RPMI7951 (cell line): ENCODE data around the gene RFPL1. TPM values are rescaled to one million over a fixed set of nuclear protein-coding genes. Genes with fewer than 3 reads are reported as not detected.
A peak's percentile ranks its signal among the peaks of the same experiment; 100 is the strongest.

Experiments
- DNase-seq: peaks from one replicate; pipeline ENCODE4 v3.0.0-alpha.2; 2012; ENCODE audit warnings: low read depth
- total RNA-seq: library from RNA; depleted of rRNA; stranded (reverse); fragments of >200 nt; shearing (Covaris generic); gene quantifications from 2 replicates; pipeline ENCODE4 v1.2.3, GENCODE V29; 2014

The RFPL1 gene
- total RNA-seq, 1 experiment from 2014 or later, result not detected

DNA sequence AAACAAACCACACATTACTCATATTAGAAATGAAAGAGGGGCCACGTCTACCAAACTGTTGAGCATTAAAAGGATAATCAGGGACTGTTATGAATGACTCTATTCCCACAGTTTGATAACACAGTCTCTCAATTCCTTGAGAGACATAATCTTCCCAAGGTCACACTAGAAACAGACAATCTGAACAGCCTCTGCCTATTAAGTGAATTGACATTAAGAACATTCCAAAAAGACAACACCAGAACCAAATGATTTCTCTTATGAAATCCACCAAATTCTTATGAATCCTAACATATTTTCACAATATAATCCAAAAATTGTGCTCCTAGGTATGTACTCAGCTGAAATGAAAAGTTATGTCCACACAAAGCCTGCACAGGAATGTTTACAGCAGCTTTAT lies 4.6 kb downstream of the RFPL1 start:
- DNase-seq, result no peak

DNA sequence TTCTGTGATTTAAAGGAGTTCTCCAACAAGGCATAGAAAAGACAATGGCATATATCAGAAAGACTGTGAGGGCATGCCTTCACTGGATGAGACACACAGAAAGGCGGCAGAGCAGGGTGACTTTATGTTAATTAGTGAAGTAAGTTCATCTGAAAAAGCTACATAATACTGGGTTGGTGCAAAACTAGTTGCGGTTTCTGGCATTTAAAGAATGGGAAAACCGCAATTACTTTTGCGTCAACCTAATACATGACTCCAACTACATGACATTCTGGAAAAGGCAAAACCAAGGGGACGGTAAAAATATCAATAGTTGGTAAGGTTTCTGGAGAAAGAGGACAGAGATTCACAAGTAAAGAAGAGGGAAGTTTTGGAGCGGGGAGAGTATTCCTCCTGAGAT lies 5.1 kb downstream of the RFPL1 start:
- peak; percentile 23 for DNase-seq

DNA sequence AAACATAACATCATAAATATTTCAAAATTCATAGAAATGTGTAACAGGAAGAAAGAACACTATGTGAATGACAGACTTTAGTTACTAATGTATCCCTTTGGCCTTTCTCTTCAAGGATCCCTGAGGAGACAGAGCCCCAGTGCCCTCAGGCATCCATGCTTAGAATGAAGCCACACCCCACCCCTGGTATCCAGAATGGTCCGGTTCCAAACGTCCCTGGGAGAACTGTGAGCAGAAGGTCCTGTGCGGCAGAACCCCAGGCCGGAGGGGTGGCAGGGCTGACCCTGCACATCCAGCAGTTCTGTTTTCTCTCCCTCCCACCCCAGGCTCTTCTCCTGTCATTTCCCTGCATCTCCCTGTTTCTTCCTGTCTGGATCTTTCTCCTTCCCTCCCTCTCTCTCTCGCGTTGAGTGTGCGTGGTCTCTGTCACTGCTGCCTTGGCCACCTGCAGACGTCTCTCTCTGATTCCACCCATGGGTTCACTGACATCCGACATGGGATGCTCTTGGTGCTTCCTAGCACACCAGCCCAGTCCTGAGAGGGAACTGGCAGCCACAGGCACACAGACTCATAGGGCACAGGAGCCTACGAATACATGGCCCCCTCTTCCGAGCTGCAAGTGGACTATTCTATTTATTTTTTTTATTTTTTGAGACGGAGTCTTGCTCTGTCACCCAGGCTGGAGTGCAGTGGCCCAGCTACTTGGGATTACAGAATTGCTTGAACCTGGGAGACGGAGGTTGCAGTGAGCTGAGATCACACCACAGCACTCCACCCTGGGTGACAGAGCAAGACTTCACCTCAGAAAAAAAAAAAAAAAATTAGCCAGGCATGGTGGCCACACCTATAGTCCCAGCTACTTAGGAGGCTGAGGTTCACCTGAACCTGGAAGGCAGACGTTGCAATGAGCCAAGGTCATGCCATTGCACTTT lies 5.7 kb downstream of the RFPL1 start:
- DNase-seq, result peak; percentile 7

DNA sequence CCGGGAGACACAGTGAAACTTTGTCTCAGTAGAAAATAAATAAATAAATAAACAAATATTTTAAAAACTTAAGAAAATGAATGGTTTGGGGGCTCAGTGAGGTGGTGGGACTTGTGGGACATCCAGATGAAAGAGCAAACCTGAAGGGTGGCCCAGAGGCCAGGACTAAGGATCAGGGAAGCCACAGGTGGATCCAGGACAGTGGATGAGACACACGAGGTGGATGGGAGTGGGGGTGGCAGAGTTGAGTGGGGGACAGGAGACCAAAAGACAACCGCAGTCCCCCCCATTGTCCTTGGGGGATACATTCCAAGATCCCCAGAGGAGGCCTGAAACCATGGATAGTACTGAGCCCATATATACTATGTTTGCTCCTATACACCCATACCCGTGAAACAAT lies 7.1 kb downstream of the RFPL1 start:
- no peak for DNase-seq

DNA sequence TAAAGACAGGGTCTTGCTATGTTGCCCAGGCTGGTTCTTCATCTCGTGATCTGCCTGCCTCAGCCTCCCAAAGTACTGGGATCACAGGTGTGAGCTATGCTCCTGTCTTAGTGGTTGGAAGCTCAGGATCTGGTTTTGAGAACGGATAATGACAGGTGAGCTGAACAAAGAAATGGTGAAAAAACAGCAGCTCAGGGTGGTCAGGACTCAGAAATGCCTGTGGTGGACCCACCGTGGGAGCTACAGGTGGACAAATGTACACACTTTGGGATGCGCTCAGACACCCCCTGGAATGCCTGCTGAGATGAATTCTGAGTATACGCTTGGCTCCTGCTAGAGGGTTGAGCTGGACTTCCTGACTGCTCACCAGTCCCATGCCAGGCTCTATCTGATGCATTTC lies 9.5 kb downstream of the RFPL1 start:
- DNase-seq, result no peak

DNA sequence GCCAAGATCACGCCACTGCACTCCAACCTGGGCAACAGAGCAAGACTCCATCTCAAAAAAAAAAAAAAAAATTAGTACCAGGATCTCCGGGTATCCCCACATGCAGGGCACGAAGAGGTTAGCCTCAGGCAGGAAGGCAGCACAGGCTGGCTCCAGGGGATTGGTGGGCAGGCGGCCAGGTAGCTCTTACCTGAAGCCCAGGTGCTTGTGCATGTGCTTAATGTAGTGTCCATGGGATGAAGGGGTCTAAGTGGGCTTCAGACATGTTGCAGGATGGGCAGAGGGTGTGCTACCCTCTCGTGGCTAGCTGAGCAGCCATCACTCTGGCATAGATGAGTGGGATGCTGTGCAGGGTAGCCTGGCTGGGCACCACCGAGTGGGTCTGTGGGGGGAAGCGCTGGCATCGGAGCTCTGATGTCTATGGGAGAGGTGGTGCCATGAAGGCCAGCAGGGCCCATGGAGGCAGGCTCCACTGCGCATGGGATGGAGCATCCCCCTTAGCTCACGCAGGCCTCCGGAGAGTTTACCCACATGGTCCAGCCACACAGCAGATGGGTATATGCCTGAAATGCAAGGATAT lies 11.0 kb downstream of the RFPL1 start:
- DNase-seq, result no peak

DNA sequence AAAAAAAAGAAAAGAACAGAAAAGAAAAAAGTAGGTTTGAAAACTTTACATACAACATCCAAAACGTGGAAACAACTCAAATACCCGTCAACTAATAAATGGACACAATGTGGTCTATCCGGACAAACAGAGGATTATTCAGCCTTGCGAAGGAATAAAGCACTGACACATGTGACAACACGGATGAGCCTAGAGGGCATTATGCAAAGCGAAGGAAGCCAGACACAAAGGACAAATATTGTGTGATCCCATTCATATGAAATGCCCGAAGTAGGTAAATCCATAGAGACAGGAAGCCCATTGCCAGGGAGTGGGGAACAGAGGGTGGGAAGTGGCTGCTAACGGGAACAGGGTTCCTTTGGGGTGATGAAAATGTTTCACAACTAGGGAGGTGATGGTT lies 11.8 kb downstream of the RFPL1 start:
- DNase-seq, result no peak

DNA sequence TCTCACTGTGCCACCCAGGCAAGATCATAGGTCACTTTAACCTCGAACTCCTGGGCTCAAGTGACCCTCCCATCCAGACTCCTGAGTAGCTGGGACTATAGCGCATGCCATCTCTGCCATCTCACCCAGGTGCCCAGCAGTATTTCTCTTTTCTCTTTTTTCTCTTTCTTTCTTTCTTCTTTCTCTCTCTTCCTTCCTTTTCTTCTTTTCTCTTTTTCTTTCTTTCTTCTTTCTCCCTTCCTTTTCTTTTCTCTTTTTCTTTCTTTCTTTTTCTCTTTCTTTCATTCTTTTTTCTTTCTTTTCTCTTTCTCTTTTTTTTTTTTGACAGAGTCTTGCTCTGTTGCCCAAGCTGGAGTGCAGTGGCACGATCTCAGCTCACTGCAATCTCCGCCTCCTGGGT lies 13.5 kb downstream of the RFPL1 start:
- DNase-seq, result no peak

DNA sequence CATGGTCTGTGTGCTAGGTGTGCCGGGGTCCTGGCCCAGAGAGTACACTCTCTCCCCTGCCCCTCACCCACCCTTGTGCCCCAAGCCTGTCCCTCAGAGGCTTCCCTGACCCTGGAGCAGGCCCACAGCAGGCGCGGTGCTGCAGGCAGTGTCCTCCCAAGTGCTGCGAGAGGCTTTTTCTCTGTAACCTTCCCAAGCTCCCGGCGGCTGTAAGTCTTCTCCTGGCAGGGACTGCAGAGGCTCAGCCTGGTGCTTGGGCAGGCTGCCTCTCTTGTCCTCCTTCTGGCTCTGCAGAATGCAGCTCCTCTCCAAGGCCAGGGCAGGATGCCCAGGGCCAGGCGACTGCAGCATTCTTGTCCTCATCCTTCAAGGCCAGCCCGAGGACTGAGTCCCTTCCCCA lies 15.9 kb downstream of the RFPL1 start:
- DNase-seq, result no peak

DNA sequence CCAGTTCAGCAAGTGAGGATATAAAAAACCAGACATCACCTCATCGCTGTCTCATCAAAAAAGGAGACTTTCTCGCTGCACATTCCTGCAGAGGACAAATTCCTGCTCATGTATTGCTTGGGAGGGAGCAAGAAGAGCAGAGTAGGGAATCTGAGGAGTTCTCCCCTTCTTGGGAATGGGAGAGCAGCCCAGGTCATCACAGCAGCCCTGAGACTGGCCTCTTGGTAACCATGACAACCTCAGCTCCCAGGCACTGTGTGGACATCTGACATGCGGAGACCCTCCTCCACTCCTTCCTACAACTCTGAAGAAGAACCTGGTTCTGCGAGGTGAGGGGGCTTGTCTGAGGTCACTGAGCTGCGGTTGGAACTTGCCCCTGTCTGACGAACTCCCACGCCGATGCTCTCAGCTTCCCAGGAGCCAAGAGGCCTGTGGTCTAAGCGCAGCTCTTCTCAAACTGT lies 17.9 kb downstream of the RFPL1 start:
- no peak for DNase-seq

DNA sequence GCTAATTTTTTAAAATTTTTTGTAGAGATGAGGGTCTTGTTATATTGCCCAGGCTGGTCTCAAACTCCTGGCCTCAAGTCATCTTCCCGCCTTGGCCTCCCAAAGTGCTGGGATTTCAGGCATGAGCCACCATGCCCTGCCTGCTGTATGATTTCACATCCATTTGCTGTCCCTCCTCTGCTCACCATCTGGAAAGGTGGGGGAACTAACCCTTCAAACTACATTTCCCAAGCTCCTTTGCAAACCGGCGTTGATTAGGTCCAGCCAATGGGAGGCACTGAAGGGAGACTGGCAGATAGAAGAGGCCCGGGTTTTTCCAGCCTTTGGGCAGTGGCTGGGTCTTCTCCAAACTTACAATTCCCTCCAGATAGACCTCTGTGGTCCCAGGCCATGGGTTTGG lies 19.3 kb downstream of the RFPL1 start:
- peak; percentile 61 for DNase-seq

DNA sequence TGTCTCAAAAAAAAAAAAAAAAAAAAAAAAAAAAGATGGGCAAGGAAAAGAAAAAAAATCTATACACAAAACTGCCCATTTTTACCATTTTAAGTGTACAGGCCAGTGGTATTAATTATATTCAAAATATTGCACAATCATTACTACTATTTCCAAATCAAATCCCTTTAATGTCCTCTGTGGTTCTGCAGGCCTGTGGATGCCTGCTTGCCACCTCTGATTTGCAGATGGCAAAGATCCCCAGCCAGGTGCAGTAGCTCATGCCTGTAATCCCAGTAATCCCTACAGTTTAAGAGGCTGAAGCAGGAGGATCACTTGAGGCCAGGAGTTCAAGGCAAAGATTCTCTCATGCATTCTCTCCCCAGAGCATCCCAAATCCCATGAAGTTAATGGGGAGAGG lies 20.2 kb downstream of the RFPL1 start:
- DNase-seq, result no peak

DNA sequence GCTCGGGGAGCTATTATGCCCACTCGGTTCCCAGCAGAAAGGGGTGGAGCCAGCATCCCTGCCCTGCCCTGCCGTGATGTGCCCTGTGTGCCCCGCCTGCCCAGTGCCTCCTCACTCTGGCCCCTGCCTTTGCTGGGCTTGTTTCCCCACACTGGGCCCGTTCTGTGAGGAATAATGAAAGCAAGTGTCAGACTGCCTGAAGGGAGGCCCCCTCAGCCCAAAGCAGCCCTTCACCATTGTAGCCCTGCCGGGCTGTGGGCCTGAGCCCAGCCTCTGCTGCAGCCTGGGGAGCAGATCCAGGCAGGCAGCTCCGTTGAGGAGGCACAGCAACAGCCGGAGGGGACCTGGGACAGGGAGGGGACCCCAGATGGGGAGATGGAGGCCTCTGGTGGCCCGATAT lies 21.4 kb downstream of the RFPL1 start:
- DNase-seq, result no peak

DNA sequence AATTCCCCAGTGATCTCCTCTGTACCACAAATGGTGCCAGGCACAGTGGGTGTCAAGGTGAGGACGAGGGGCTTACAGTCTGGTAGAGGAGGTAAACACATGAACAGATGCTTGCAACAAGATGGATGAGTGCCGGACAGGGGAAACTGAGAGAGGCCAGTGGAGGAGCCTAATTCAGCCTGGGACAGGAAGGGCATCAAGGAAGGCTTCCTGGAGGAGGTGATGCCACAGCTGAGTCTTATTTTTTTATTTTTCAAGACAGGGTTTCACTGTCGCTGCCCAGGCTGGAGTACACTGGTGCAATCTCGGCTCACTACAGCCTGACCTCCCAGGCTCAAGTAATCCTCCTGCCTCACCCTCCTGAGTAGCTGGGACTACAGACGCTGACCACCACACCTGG lies 22.9 kb downstream of the RFPL1 start:
- DNase-seq, result no peak

DNA sequence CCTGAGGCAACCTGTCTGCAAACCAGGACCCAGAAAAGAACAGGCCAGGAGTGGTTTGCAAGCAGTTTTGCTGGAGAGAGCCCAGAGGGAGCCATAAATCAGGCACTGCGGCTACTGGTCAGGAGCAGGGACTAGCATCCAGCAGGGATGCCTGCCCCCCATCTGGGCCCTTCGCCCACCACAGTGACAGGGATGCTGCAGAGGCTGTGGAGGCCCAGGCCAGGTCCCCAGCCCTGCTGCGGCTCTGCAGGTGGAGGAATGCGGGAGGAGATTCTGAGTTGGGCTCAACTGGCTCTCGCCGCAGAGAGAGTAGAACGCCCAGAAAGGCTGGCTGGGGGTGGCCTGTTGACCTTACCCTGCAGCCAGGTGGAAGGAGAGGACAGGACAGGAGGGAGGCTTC lies 25.2 kb downstream of the RFPL1 start:
- DNase-seq, result no peak

DNA sequence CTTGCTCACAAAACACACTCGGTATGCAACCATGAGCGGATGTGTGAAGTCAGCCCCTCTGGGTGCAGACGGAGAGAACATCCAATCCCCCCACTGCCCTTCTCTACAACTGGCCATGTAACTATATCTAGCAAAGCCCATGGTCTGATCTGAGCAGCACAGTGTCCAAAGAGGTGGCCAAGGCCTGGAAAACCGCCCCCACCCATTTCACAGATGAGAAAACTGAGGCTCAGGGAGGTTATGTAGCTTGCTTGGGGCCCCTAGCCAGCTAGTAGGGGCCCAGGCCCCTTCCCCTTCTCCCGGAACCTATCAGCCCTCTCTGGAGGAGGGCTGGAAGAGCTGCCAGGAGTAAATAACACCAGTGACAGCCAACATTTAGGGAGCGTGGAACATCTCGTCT lies 26.2 kb downstream of the RFPL1 start:
- no peak for DNase-seq

DNA sequence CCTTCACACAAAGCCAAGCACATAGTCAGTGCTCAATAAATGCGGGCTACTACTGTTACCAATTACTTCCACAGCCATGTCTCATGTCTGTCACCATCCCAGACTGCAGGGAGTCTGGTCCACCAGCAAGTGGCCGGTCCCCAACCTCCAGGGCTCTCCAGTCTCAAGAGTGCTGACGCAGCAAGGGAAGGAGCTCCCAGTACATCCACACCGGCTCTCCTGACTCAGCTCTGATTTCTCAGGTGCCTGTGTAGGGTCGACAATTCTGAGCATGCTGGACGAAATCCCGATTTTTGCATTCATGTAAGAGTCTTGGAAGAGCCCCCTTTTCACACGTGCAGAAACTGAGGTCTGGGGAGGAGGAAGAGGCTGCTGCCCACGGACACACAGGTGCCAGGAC lies 31.4 kb downstream of the RFPL1 start:
- DNase-seq, result no peak

DNA sequence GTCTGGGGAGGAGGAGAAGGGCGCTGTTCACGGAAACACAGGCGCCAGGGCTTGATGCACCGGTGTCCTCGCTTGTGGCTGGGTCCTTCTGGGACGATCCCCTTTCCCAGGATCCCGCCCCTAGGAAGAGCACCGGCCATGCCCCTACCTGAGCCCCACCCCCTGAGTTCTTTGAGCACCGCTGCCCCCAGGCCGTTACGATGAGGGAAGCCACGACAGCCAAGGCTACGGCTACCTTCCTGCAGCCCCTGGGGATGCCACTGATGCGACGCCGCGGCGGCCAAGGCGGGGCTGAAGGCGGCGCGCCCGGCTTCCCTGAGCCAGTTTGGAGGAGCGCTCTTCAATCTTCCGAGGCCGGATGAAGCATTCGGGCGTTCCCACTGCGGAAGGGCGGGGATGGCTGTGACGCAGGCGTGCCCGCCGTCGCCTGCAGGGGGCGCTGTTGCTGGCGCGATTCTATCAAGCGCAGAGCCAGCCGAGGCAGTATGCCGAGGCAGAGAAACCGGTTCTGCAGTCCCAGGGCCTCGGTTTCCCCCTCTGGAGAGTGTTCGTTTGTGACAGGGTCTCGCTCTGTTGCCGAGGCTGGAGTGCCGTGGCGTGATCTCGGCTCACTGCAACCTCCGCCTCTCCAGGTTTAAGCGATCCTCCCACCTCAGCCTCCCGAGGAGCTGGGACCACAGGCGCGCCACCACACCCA lies 31.9 kb downstream of the RFPL1 start:
- DNase-seq, result no peak

DNA sequence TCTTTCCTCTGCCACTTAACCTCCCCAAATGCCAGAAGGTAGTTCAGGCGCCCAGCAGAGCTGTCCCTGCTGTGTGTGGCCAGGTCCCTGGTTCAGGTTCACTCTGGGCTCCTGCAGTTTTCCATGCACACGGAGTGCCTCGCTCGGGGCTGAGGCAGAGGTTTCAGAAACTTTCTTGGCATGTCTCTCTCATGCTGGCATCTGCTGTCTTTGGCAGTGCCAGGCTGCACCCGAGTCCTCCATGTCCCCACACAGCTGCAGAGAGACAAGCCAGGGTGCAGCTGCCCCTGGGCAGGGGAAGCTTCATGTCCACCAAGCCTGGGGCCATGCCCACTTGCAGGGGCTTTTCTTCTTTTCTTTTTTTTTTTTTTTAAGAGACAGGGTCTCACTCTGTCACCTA lies 34.6 kb downstream of the RFPL1 start:
- no peak for DNase-seq

DNA sequence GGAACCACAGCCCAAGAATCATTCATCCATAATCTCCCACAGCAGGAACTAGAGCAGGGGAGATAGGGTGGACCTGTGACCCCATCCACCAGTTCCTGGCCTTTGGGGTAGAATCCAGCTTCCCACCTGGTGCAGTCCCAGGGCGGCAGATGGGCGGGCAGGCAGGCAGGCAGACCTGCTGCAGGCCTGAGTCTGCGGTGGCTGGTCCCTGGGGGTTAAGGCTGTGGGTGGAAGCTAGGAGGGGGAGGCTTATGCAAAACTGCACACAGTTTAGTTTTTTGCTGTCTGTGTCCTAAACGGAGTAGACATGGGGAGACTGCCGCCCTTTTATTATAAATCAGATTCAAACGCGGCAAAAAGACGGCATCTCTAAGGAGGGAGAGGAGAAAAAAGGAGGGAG lies 37.2 kb downstream of the RFPL1 start:
- no peak for DNase-seq

DNA sequence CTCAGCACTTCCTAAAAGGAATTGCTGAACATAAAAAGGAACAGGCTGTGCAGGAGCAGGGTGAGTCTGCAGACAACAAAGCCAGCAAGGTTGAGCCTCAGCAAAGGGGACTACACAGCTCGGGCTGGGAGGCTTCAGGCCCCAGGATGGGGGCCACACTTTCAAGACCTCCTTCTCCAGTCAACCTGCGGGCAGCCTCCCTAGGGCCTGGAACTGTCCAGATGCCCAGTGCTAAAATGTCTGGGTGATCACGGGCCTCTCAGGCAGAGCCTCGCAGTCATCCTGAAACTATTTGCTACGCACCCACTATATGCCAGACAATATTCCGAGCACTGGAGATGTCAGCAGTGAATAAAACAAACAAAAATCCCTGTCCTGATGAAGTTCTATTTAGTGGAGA lies 37.7 kb downstream of the RFPL1 start:
- no peak for DNase-seq

DNA sequence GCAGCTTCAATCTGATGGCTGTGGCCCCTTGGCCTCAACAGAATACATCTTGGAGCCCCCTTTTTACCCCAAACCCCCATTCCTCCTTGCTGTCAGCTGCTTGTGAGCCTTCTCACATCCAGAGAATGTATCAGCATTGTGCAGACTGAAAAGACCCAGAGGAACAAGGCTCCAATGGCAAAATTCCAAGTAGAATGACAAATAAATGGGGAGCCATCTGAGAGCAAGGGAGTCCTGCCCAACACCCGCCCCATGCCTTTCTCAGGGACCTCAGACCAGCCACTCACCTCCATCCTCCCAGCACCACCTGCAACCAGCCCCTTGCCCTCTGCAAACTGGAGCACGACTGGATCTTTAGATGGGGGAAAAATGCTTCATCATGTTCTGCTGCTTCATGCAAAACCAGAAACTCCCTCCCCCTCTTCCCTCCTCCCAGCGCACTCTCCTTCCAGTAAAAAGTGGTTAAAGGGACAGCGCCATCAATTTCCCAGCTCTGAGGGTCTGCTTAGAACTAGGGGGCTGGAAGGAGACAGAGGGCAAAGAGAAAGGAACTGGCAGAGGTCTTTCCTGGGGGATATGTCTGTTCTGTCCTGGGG lies 39.4 kb downstream of the RFPL1 start:
- no peak for DNase-seq
